ENCODE measurements around the gene LENG8. TPM values are rescaled to one million over a fixed set of nuclear protein-coding genes. Genes with fewer than 3 reads are reported as not detected.
A peak's percentile ranks its signal among the peaks of the same experiment; 100 is the strongest.

The LENG8 gene
- total RNA-seq, result 123 TPM

DNA sequence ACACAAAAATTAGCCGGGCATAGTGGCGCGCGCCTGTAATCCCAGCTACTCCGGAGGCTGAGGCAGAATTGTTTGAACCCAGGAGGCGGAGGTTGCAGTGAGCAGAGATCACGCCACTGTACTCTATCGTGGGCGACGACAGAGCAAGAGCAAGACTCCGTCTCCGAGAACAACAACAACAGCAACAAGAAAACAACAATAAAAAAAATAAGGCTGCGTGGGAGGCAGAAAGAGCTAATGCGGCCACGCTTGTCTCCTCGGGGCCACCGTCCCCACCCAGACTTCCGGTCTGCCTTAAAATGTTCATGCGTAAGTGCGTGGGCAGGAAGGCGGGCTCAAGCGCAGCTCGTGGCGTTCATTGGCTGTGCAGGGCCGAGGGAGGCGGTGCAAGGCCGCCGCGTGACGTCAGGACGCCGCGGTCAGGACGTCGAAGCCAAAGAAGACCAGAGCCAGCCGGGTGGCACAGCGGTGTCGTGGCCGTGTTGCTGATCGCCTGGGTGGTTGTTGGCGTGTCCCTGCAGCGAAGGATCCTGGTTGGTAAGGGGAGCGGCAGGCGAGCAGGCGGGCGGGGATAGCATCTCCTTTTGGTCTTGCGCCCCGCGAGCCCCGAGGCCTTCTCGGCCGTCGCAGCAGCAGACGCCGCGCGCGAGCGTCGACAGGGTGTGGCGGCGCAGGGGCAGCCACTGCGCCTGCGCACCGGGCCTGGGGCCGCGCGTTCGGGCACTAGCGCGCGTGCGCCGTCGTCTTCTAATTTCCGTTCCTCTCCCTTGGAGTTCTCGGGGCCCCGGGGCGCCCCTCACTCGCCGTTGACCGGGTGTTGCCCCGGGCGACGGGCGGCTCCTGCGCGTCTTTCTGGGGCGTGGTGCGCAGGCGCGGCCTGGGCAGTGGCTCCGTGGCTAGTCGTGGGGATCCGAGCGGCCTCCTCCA, at the start of gene LENG8:
TSS of gene LENG8 (plus strand) at position 426 of the 927 bp plus-strand sequence. CDS start 2,146 bp downstream, outside the sequence.
- peaks cover 36% of the 10 kb centered on the region for H3K4me1 ChIP-seq (ENCODE audit: insufficient read depth, low read length)
- H3K4me3 ChIP-seq (ENCODE audit: low read length), result peak within 1 kb of the TSS; percentile 91

DNA sequence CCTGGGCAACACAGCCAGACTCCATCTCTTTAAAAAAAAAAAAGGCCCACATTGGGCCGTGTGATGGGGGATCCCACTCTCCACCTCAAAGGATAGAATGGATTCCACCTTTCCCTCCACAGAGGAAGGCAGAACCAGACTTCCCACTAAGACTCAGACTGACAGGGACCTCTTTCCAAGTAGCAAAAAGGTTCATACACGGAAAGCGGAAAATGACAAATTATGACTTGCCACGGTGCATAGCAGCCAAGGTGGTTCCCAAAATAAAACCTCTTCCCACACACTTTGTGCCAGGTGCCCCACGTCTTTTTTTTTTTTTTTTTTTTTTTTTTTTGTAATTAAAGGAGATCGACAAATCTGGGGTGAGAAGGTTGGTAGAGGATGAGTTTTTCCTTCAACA, 48.1 kb upstream of the LENG8 start:
- Histone ChIP-seq H3K4me3 (ENCODE audit: low read length) (no peak overlapping the region), H3K9me3 (ENCODE audit: low read depth, low read length) (no peaks in the 10 kb centered on the region), H3K4me1 (ENCODE audit: insufficient read depth, low read length) (no peaks in the 10 kb centered on the region), H3K27me3 (ENCODE audit: insufficient read depth, low read length) (no peaks in the 10 kb centered on the region)

More for the DNA sequence above, at the start of gene LENG8:
- Histone ChIP-seq H3K27me3 (ENCODE audit: insufficient read depth, low read length) (no peaks in the 10 kb centered on the region), H3K9me3 (ENCODE audit: low read depth, low read length) (no peaks in the 10 kb centered on the region)

GRCh38 chr19:54403054-54403453, 45.9 kb upstream of the LENG8 start:
- Histone ChIP-seq H3K9me3 (ENCODE audit: low read depth, low read length) (no peaks in the 10 kb centered on the region), H3K27me3 (ENCODE audit: insufficient read depth, low read length) (no peaks in the 10 kb centered on the region)

DNA sequence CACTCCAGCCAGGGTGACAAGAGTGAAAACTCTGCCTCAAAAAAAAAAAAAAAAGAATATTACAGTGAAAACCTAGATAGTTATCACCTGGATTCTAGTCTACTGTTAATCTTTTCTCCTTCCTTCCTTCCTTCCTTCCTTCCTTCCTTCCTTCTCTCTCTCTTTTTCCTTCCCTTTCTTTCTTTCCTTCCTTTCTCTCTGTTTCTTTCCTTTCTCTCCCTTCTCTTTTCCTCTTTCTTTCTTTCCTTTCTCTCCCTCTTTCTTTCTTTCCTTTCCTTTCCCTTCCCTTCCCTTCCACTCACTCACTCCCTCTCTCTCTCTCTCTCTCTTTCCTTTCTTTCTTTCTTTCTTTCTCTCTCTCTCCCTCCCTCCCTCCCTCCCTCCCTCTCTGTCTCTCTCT, 43.4 kb upstream of the LENG8 start:
- H3K4me3 ChIP-seq (ENCODE audit: low read length), result no peak overlapping the region
- H3K9me3 ChIP-seq (ENCODE audit: low read depth, low read length), result no peaks in the 10 kb centered on the region
- no peaks in the 10 kb centered on the region for H3K4me1 ChIP-seq (ENCODE audit: insufficient read depth, low read length)
- H3K27me3 ChIP-seq (ENCODE audit: insufficient read depth, low read length), result peaks cover 3% of the 10 kb centered on the region

More at GRCh38 chr19:54403054-54403453, 45.9 kb upstream of the LENG8 start:
- Histone ChIP-seq H3K4me3 (ENCODE audit: low read length) (no peak overlapping the region), H3K4me1 (ENCODE audit: insufficient read depth, low read length) (no peaks in the 10 kb centered on the region)

DNA sequence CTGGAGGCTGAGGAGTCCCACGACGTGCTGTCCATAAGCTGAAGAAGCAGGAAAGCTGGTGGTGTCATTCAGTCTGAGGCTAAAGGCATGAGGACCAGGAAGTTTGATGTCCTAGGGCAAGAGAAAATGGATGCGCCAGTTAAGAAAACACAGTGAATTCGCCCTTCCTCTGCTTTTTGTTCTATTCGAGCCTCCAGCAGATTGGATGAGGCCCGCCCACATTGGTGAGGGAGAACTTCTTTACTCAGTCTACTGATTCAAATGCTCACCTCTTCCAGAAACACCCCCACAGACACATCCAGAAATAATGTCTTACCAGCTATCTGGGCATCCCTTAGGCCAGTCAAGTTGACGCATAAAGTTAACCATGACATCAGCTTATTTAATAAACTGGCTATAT, 41.2 kb upstream of the LENG8 start:
- no peaks in the 10 kb centered on the region for H3K9me3 ChIP-seq (ENCODE audit: low read depth, low read length)
- peaks cover 5% of the 10 kb centered on the region for H3K27me3 ChIP-seq (ENCODE audit: insufficient read depth, low read length)
- H3K4me3 ChIP-seq (ENCODE audit: low read length), result no peak overlapping the region

DNA sequence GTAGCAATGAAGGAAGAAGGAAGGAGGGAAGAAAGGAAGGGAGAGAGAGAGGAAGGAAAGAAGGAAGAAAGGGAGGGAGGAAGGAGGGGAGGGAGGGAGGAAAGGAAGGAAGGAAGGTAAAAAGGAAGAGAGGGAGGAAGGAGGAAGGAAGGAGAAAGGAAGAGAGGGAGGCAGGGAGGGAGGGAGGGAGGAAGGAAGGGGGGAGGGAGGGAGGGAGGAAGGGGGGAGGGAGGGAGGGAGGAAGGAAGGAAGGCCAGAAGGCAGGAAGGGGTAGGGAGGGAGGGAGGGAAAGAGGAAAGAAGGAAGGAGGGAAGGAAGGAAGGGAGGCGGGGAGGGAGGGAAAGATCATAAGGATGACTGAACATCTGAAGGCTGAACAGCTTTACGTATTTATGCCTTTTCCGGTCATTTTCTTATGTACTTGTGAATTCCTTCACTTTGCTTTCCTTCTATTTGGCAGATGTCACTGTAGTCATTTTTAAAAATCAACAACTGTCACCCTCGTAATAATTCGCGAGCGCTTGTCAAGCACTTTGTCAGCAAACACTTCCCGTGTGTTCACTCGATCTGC, 40.5 kb upstream of the LENG8 start:
- no peak overlapping the region for H3K4me3 ChIP-seq (ENCODE audit: low read length)

More for the DNA sequence above, 41.2 kb upstream of the LENG8 start:
- no peaks in the 10 kb centered on the region for H3K4me1 ChIP-seq (ENCODE audit: insufficient read depth, low read length)

DNA sequence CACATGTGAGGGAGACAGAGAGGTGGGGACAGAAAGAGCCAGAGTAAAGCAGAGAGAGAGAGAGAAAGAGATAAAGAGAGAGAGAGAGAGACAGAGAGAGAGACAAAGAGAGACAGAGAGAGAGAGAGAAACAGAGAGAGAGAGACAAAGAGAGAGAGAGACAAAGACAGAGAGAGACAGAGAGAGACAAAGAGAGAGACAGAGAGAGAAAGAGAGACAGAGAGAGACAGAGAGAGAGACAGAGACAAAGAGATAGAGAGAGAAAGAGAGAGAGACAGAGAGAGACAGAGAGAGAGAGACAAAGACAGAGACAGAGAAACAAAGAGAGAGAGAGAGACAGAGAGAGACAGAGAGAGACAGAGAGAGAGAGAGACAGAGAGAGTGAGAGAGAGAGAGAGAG, 38.0 kb upstream of the LENG8 start:
- Histone ChIP-seq H3K4me1 (ENCODE audit: insufficient read depth, low read length) (no peaks in the 10 kb centered on the region), H3K9me3 (ENCODE audit: low read depth, low read length) (no peaks in the 10 kb centered on the region), H3K27me3 (ENCODE audit: insufficient read depth, low read length) (peaks cover 21% of the 10 kb centered on the region), H3K4me3 (ENCODE audit: low read length) (no peak overlapping the region)

More for the DNA sequence above, 40.5 kb upstream of the LENG8 start:
- H3K9me3 ChIP-seq (ENCODE audit: low read depth, low read length), result no peaks in the 10 kb centered on the region
- H3K4me1 ChIP-seq (ENCODE audit: insufficient read depth, low read length), result no peaks in the 10 kb centered on the region
- H3K27me3 ChIP-seq (ENCODE audit: insufficient read depth, low read length), result peaks cover 8% of the 10 kb centered on the region

GRCh38 chr19:54412877-54413276, 36.1 kb upstream of the LENG8 start:
- H3K9me3 ChIP-seq (ENCODE audit: low read depth, low read length), result no peaks in the 10 kb centered on the region
- peaks cover 29% of the 10 kb centered on the region for H3K27me3 ChIP-seq (ENCODE audit: insufficient read depth, low read length)
- no peak overlapping the region for H3K4me3 ChIP-seq (ENCODE audit: low read length)
- H3K4me1 ChIP-seq (ENCODE audit: insufficient read depth, low read length), result peaks cover 4% of the 10 kb centered on the region

DNA sequence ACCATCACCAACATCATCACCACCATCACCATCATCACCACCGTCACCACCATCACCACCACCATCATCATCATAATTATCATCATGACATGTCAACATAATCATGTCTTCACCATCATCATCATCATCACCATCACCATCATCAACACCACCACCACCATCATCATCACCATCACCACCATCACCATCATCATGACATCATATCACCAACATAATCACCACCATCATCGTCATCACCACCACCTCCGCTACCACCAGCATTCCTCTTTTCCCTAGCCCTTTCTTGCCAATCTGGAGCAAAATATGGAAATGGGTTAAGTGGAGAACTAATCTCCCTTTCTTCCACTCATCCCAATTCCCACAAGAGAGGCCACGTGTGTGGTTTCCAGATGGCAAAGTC, 34.8 kb upstream of the LENG8 start:
- H3K4me3 ChIP-seq (ENCODE audit: low read length), result no peak overlapping the region
- no peaks in the 10 kb centered on the region for H3K9me3 ChIP-seq (ENCODE audit: low read depth, low read length)
- H3K4me1 ChIP-seq (ENCODE audit: insufficient read depth, low read length), result peaks cover 11% of the 10 kb centered on the region
- H3K27me3 ChIP-seq (ENCODE audit: insufficient read depth, low read length), result peaks cover 29% of the 10 kb centered on the region

DNA sequence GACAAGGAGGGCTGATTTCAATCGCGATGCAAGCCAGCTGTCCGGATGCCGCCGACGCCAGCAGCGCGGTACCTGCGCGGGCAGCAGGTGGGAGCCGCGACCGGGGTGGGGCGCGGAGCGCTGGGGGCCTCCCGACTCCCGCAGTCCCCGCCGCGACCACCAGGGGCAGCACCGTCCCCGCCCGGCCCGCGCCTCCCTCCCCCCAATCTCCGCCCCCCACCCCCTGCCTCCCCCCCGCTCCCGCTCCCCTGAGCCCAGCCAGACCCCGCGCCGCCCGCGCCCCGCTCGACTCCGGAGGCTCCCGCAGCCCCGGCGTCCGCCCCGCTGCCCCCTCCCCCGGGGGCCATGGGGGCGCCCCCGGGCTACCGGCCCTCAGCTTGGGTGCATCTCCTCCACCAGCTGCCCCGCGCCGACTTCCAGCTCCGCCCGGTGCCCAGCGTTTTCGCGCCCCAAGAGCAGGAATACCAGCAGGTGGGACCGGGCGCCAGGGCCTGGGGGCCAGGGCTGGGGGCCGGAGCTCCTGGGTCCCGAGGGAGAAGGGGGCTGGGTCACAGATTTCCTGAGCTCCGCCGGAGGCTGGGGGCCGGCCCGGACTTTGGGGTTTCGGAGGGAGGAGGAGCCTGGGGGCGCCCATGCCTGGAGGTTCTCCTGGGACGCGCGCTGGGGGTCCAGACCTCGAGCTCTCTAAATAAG, 33.6 kb upstream of the LENG8 start, which contains the start of gene TTYH1:
TSS of gene TTYH1 (plus strand) at position 257 of the 693 bp plus-strand sequence. CDS start at position 346, 89 bp downstream.
- no peaks in the 10 kb centered on the region for H3K9me3 ChIP-seq (ENCODE audit: low read depth, low read length)
- peaks cover 29% of the 10 kb centered on the region for H3K27me3 ChIP-seq (ENCODE audit: insufficient read depth, low read length)
- H3K4me1 ChIP-seq (ENCODE audit: insufficient read depth, low read length), result peaks cover 11% of the 10 kb centered on the region
- no peak within 1 kb of the TSS for H3K4me3 ChIP-seq (ENCODE audit: low read length)

- Histone ChIP-seq H3K9me3 (ENCODE audit: low read depth, low read length) (no peaks in the 10 kb centered on the region), H3K27me3 (ENCODE audit: insufficient read depth, low read length) (peaks cover 24% of the 10 kb centered on the region), H3K4me3 (ENCODE audit: low read length) (no peak overlapping the region), H3K4me1 (ENCODE audit: insufficient read depth, low read length) (peaks cover 11% of the 10 kb centered on the region)
Measured at GRCh38 chr19:54415901-54416673, 32.9 kb upstream of the LENG8 start.

GRCh38 chr19:54416695-54417491, 32.1 kb upstream of the LENG8 start:
- Histone ChIP-seq H3K4me1 (ENCODE audit: insufficient read depth, low read length) (peaks cover 11% of the 10 kb centered on the region), H3K9me3 (ENCODE audit: low read depth, low read length) (no peaks in the 10 kb centered on the region), H3K4me3 (ENCODE audit: low read length) (no peak overlapping the region), H3K27me3 (ENCODE audit: insufficient read depth, low read length) (peaks cover 24% of the 10 kb centered on the region)

GRCh38 chr19:54418030-54418929, 30.7 kb upstream of the LENG8 start:
- H3K4me3 ChIP-seq (ENCODE audit: low read length), result no peak overlapping the region
- peaks cover 21% of the 10 kb centered on the region for H3K27me3 ChIP-seq (ENCODE audit: insufficient read depth, low read length)
- no peaks in the 10 kb centered on the region for H3K9me3 ChIP-seq (ENCODE audit: low read depth, low read length)
- H3K4me1 ChIP-seq (ENCODE audit: insufficient read depth, low read length), result peaks cover 11% of the 10 kb centered on the region

All from mononuclear cell (primary cell).